Liver (tissue), 3 donors: Measurements from ENCODE around the gene DDX52.

Experiments used
- ATF3 ChIP-seq: IDR thresholded peaks from 2 replicates; pipeline ENCODE4 v1.6.1; 2016; ENCODE audit warnings: antibody characterized with exemption
- CTCF ChIP-seq: fragments of 150-350 bp; IDR thresholded peaks from 2 replicates; pipeline ENCODE4 v1.5.1; 2017; ENCODE audit warnings: improper control_type of control experiment, low read depth, low read length; ENCODE audit not compliant: missing input control
- MAX ChIP-seq: IDR thresholded peaks from 2 replicates; pipeline ENCODE4 v1.6.1; 2016; ENCODE audit warnings: antibody characterized with exemption
- RAD21 ChIP-seq, 2 donors: IDR thresholded peaks; 2 replicates each; pipeline ENCODE4 v1.6.1; 2016; ENCODE audit warnings: antibody characterized with exemption in 2 of 2, mild to moderate bottlenecking in 2 of 2
- TAF1 ChIP-seq: conservative IDR thresholded peaks from 2 replicates; pipeline ENCODE4 v1.6.1; 2016; ENCODE audit warnings: antibody characterized with exemption, mild to moderate bottlenecking
- YY1 ChIP-seq: IDR thresholded peaks from 2 replicates; pipeline ENCODE4 v1.6.1; 2016; ENCODE audit warnings: antibody characterized with exemption, mild to moderate bottlenecking
- donor health status: healthy.
- donor health status: healthy.

- no peak for TF ChIP-seq CTCF
- TF ChIP-seq MAX: no peak
- no peak for TF ChIP-seq YY1
- TF ChIP-seq TAF1: no peak
- TF ChIP-seq ATF3: no peak
- TF ChIP-seq RAD21 (IDR thresholded peaks at IDR 0.05): no peak
Measured at GRCh38 chr17:37648555-37648954, 5.3 kb upstream of the DDX52 start.
